ENCODE measurements around the gene ASB18. TPM values are rescaled to one million over a fixed set of nuclear protein-coding genes. Genes with fewer than 3 reads are reported as not detected.

ASB18 gene
- total RNA-seq, 1 experiment from 2014 or later, result not detected

- H3K9me3 ChIP-seq (ENCODE audit: control insufficient read depth in 1 of 2, insufficient read depth in 1 of 2, low read depth in 1 of 2, low read length in 2 of 2), result no peaks in the 10 kb centered on the region
- no peak overlapping the region for H3K27ac ChIP-seq (ENCODE audit: low read depth, low read length)
- peaks cover 13% of the 10 kb centered on the region; the same call in 1 of the 2 replicates for H3K79me2 ChIP-seq (ENCODE audit: insufficient read depth, low read length)
- POLR2A ChIA-PET, result no interaction called here
- no peak overlapping the region for H2AFZ ChIP-seq (ENCODE audit: low read depth, low read length, poor library complexity, severe bottlenecking)
- CTCF ChIA-PET, result interaction anchor here (1.1 kb wide), 1 partner anchor 13 kb away, joined by 4 read pairs; no protein-coding TSS in a partner anchor
- no peak for ATAC-seq
- BruUV-seq (replicated peaks), result no TSS peak
- no peak overlapping the region for H3K9ac ChIP-seq (ENCODE audit: low read length)
- TF ChIP-seq EGR1 (IDR thresholded peaks at IDR 0.05; ENCODE audit: low read depth) (no peak), CBX3 (IDR thresholded peaks at IDR 0.05; ENCODE audit: low read depth) (no peak), EZH2 (IDR thresholded peaks at IDR 0.05) (no peak), SP1 (IDR thresholded peaks at IDR 0.05; ENCODE audit: low read depth) (no peak), SIN3A (IDR thresholded peaks at IDR 0.05; ENCODE audit: low read depth) (no peak), EZH2phosphoT487 (IDR thresholded peaks at IDR 0.05; ENCODE audit: borderline replicate concordance) (no peak), POLR2A (IDR thresholded peaks at IDR 0.05; ENCODE audit: borderline replicate concordance, extremely low read depth, insufficient read depth, insufficient read length) (no peak), SRF (IDR thresholded peaks at IDR 0.05; ENCODE audit: low read depth) (no peak), ZNF274 (IDR thresholded peaks at IDR 0.05; ENCODE audit: low read depth, low read length) (no peak), MAX (IDR thresholded peaks at IDR 0.05) (no peak), RAD21 (IDR thresholded peaks at IDR 0.05; ENCODE audit: low read depth) (no peak), ZBTB33 (IDR thresholded peaks at IDR 0.05; ENCODE audit: extremely low read depth, insufficient replicate concordance, low read length) (no peak), POLR2AphosphoS5 (IDR thresholded peaks at IDR 0.05; ENCODE audit: low read depth, low read length) (no peak), ZFX (IDR thresholded peaks at IDR 0.05) (no peak), FOSL1 (IDR thresholded peaks at IDR 0.05; ENCODE audit: low read depth) (no peak), ELF1 (IDR thresholded peaks at IDR 0.05; ENCODE audit: borderline replicate concordance, low read depth) (no peak), CTCF (IDR thresholded peaks at IDR 0.05 in 2 of 3, conservative IDR thresholded peaks at IDR 0.05 in 1 of 3; ENCODE audit: borderline replicate concordance in 1 of 3, insufficient read depth in 1 of 3, low read depth in 2 of 3, low read length in 2 of 3) (no peak), ATF3 (IDR thresholded peaks at IDR 0.05) (no peak)
- H3K4me1 ChIP-seq (ENCODE audit: control insufficient read depth in 1 of 2, insufficient read depth in 2 of 2, low read length in 2 of 2), result no peaks in the 10 kb centered on the region
- no peaks in the 10 kb centered on the region for H3K9me2 ChIP-seq (ENCODE audit: insufficient read depth)
- H4K20me1 ChIP-seq (ENCODE audit: insufficient read depth), result no peaks in the 10 kb centered on the region
- no peak overlapping the region for H3K4me3 ChIP-seq (replicated peaks in 1 of 2; ENCODE audit: low read depth in 1 of 2, low read length in 2 of 2)
- no peak overlapping the region for H3K4me2 ChIP-seq (ENCODE audit: low read length)
- no peaks in the 10 kb centered on the region for H3K36me3 ChIP-seq (ENCODE audit: control insufficient read depth in 1 of 2, insufficient read depth in 2 of 2, low read length in 2 of 2)
- no peak for DNase-seq (ENCODE audit: low read depth, low spot score)
- H3K27me3 ChIP-seq (ENCODE audit: insufficient read depth, low read length), result no peaks in the 10 kb centered on the region
- RAD21 ChIA-PET (ENCODE audit: low non-redundant PET in 1 of 2, low total read pairs in 2 of 2, uncharacterized antibody in 2 of 2, unreplicated experiment in 2 of 2), result no interaction called here
- intact Hi-C loops (cut with micrococcal nuclease), result loop anchor here (10.0 kb wide), 1 partner anchor 870 kb away; no protein-coding TSS in a partner anchor
Measured at GRCh38 chr2:236194786-236195185, 69.4 kb downstream of the ASB18 start.
